SK-N-SH (cell line): Measurements from ENCODE around the gene FH.

Experiments
- CTCF ChIP-seq: fragments of 200-600 bp; sonication (generic); IDR thresholded peaks from 2 replicates; pipeline ENCODE4 v1.6.1; 2017; ENCODE audit warnings: antibody characterized with exemption, mild to moderate bottlenecking, moderate library complexity
- USF2 ChIP-seq: fragments of 150-350 bp; IDR thresholded peaks from 2 replicates; pipeline ENCODE4 v1.6.1; 2017; ENCODE audit warnings: antibody characterized with exemption, low read length, low read depth, borderline replicate concordance

GRCh38 chr1:241555526-241555925 is 36.0 kb upstream of the FH start:
- TF ChIP-seq CTCF (no peak), USF2 (no peak)
